SK-N-SH treated with all-trans-retinoic acid at 6 μM for 48 hours (cell line): ENCODE data around the gene MTMR10.

ENCODE experiments used
- ATAC-seq: fragments of 200-7000 bp; cut with Tn5 transposase; 3 replicates; pipeline ENCODE4 v1.9.1; 2020; ENCODE audit warnings: mild to moderate bottlenecking, moderate library complexity
- ARNTL ChIP-seq: fragments of 450-650 bp; formaldehyde crosslinking; IDR thresholded peaks from 2 replicates; pipeline ENCODE4 v1.5.0; 2020; ENCODE audit warnings: low read depth, mild to moderate bottlenecking, moderate library complexity, borderline replicate concordance
- BACH2 ChIP-seq: fragments of 250-450 bp; sonication (Bioruptor Pico); IDR thresholded peaks from 2 replicates; pipeline ENCODE4 v1.9.0; 2021; ENCODE audit warnings: mild to moderate bottlenecking, borderline replicate concordance
- CSRNP3 ChIP-seq: fragments of 250-450 bp; sonication (Bioruptor Pico); IDR thresholded peaks from 2 replicates; pipeline ENCODE4 v1.5.1; 2021; ENCODE audit warnings: mild to moderate bottlenecking, moderate library complexity
- ESRRG ChIP-seq: fragments of 250-450 bp; sonication (Bioruptor Pico); IDR thresholded peaks from 2 replicates; pipeline ENCODE4 v1.6.1; 2021; ENCODE audit warnings: mild to moderate bottlenecking
- ISL1 ChIP-seq: fragments of 250-450 bp; sonication (Bioruptor Pico); IDR thresholded peaks from 2 replicates; pipeline ENCODE4 v2.1.2; 2022; ENCODE audit warnings: mild to moderate bottlenecking, moderate library complexity
- OSR1 ChIP-seq: fragments of 250-450 bp; sonication (Bioruptor Pico); IDR thresholded peaks from 2 replicates; pipeline ENCODE4 v1.8.0; 2022; ENCODE audit warnings: moderate library complexity, mild to moderate bottlenecking, inconsistent platforms
- PATZ1 ChIP-seq: fragments of 250-450 bp; sonication (Bioruptor Pico); IDR thresholded peaks from 2 replicates; pipeline ENCODE4 v1.8.0; 2020; ENCODE audit warnings: mild to moderate bottlenecking, moderate library complexity, borderline replicate concordance
- POU6F1 ChIP-seq: fragments of 250-450 bp; sonication (Bioruptor Pico); IDR thresholded peaks from 2 replicates; pipeline ENCODE4 v1.8.0; 2021; ENCODE audit warnings: low read depth, mild to moderate bottlenecking, moderate library complexity, borderline replicate concordance
- PPARA ChIP-seq: fragments of 250-450 bp; sonication (Bioruptor Pico); IDR thresholded peaks from 2 replicates; pipeline ENCODE4 v1.5.0; 2020; ENCODE audit warnings: mild to moderate bottlenecking, borderline replicate concordance
- RARB ChIP-seq: fragments of 250-450 bp; sonication (Bioruptor Pico); IDR thresholded peaks from 2 replicates; pipeline ENCODE4 v1.8.0; 2021; ENCODE audit warnings: mild to moderate bottlenecking, moderate library complexity
- SNAI2 ChIP-seq: fragments of 250-450 bp; sonication (Bioruptor Pico); IDR thresholded peaks from 2 replicates; pipeline ENCODE4 v1.5.0; 2020; ENCODE audit warnings: mild to moderate bottlenecking, moderate library complexity
- TCF4 ChIP-seq: fragments of 250-450 bp; sonication (Bioruptor Pico); IDR thresholded peaks from 2 replicates; pipeline ENCODE4 v1.8.0; 2021; ENCODE audit warnings: mild to moderate bottlenecking, moderate library complexity, borderline replicate concordance
- TOX ChIP-seq: fragments of 250-450 bp; sonication (Bioruptor Pico); IDR thresholded peaks from 2 replicates; pipeline ENCODE4 v1.8.0; 2021; ENCODE audit warnings: mild to moderate bottlenecking, moderate library complexity, borderline replicate concordance
- TSHZ2 ChIP-seq: fragments of 250-450 bp; sonication (Bioruptor Pico); IDR thresholded peaks from 2 replicates; pipeline ENCODE4 v1.5.0; 2020; ENCODE audit warnings: mild to moderate bottlenecking, moderate library complexity
- ZC3H10 ChIP-seq: fragments of 250-450 bp; sonication (Bioruptor Pico); IDR thresholded peaks from 2 replicates; pipeline ENCODE4 v1.5.1; 2021; ENCODE audit warnings: mild to moderate bottlenecking, moderate library complexity
- ZFP3 ChIP-seq: fragments of 250-450 bp; sonication (Bioruptor Pico); IDR thresholded peaks from 2 replicates; pipeline ENCODE4 v1.5.0; 2020; ENCODE audit warnings: mild to moderate bottlenecking, moderate library complexity
- ZFP30 ChIP-seq: fragments of 450-650 bp; formaldehyde crosslinking; IDR thresholded peaks from 2 replicates; pipeline ENCODE4 v1.5.0; 2022; ENCODE audit warnings: mild to moderate bottlenecking, moderate library complexity
- ZNF565 ChIP-seq: fragments of 450-650 bp; formaldehyde crosslinking; conservative IDR thresholded peaks from 2 replicates; pipeline ENCODE4 v1.5.0; 2020; ENCODE audit warnings: low read depth, mild to moderate bottlenecking, moderate library complexity
- ZNF70 ChIP-seq: fragments of 450-650 bp; formaldehyde crosslinking; IDR thresholded peaks from 2 replicates; pipeline ENCODE4 v1.5.0; 2020; ENCODE audit warnings: mild to moderate bottlenecking, moderate library complexity
- ZNF8 ChIP-seq: fragments of 450-650 bp; formaldehyde crosslinking; IDR thresholded peaks from 2 replicates; pipeline ENCODE4 v1.5.0; 2020; ENCODE audit warnings: mild to moderate bottlenecking, moderate library complexity

Gene MTMR10

GRCh38 chr15:30922480-30923311, 68.7 kb downstream of the MTMR10 start:
- TF ChIP-seq RARB (no peak), ZNF70 (CRISPR knock-in tag) (no peak), ISL1 (no peak), ZFP30 (CRISPR knock-in tag) (no peak), ARNTL (CRISPR knock-in tag) (no peak), SNAI2 (no peak), ZC3H10 (CRISPR knock-in tag) (no peak), PPARA (CRISPR knock-in tag) (no peak), TCF4 (no peak), ESRRG (no peak), TOX (CRISPR knock-in tag) (no peak), TSHZ2 (CRISPR knock-in tag) (no peak), CSRNP3 (CRISPR knock-in tag) (no peak), ZNF565 (no peak), OSR1 (CRISPR knock-in tag) (no peak), ZFP3 (CRISPR knock-in tag) (no peak), ZNF8 (no peak)
- ATAC-seq: no peak; the same call in 2 of the 3 replicates

- ATAC-seq: no peak; the same call in 2 of the 3 replicates
Measured at GRCh38 chr15:30921781-30922479, 69.5 kb downstream of the MTMR10 start.

More at GRCh38 chr15:30921781-30922479, 69.5 kb downstream of the MTMR10 start:
- TF ChIP-seq ZNF565 (no peak), ISL1 (no peak), PPARA (CRISPR knock-in tag) (no peak), PATZ1 (no peak), POU6F1 (CRISPR knock-in tag) (no peak), ZNF8 (no peak), ESRRG (no peak), BACH2 (CRISPR knock-in tag) (no peak), CSRNP3 (CRISPR knock-in tag) (no peak), ARNTL (CRISPR knock-in tag) (no peak)
